K562 (cell line): ENCODE measurements around the gene ITGB3BP. TPM values are rescaled to one million over a fixed set of nuclear protein-coding genes. Genes with fewer than 3 reads are reported as not detected.
A peak's percentile ranks its signal among the peaks of the same experiment; 100 is the strongest.

Experiments
- BRD4 ChIP-seq: fragments of 200-600 bp; sonication (generic); IDR thresholded peaks from 2 replicates; pipeline ENCODE4 v1.6.1; 2017; ENCODE audit warnings: inconsistent platforms
- CBX3 ChIP-seq, 2 experiments: IDR thresholded peaks; 1 replicate in 1 of 2; 2 replicates in 1 of 2; pipeline ENCODE4 v1.6.1; 2012; ENCODE audit warnings: inconsistent platforms in 2 of 2, low read length in 2 of 2, borderline replicate concordance in 1 of 2, control low read depth in 1 of 2
- ELF1 ChIP-seq: fragments of 200-800 bp; sonication (Bioruptor generic); IDR thresholded peaks from 2 replicates; pipeline ENCODE4 v1.6.1; 2016; ENCODE audit warnings: missing genetic modification characterization, missing compliant biosample characterization
- ETV5 ChIP-seq: sonication (generic); formaldehyde crosslinking; IDR thresholded peaks from 2 replicates; pipeline ENCODE4 v1.4.0; 2020; ENCODE audit warnings: low read depth, mild to moderate bottlenecking, missing genetic modification reagents
- EZH2 ChIP-seq: IDR thresholded peaks from 2 replicates; pipeline ENCODE4 v1.6.1; 2012; ENCODE audit warnings: low read depth, mild to moderate bottlenecking, inconsistent platforms, low read length, borderline replicate concordance
- GABPA ChIP-seq: fragments of 200-800 bp; sonication (Bioruptor generic); conservative IDR thresholded peaks from 2 replicates; pipeline ENCODE4 v1.6.1; 2016; ENCODE audit warnings: low read depth, missing genetic modification characterization, missing compliant biosample characterization
- GATAD2B ChIP-seq: fragments of 450-650 bp; IDR thresholded peaks from 2 replicates; pipeline ENCODE4 v1.6.1; 2017; ENCODE audit warnings: mild to moderate bottlenecking, borderline replicate concordance
- GTF2F1 ChIP-seq: IDR thresholded peaks from 2 replicates; pipeline ENCODE4 v1.6.1; 2011; ENCODE audit warnings: low read depth, low read length, improper control_type of control experiment
- LCOR ChIP-seq: sonication (generic); formaldehyde crosslinking; IDR thresholded peaks from 2 replicates; pipeline ENCODE4 v1.8.0; 2022; ENCODE audit warnings: mild to moderate bottlenecking, missing genetic modification reagents
- RAD51 ChIP-seq: fragments of 450-650 bp; IDR thresholded peaks from 2 replicates; pipeline ENCODE4 v1.7.1; 2016; ENCODE audit warnings: low read depth, mild to moderate bottlenecking, borderline replicate concordance
- RCOR1 ChIP-seq, 2 experiments: IDR thresholded peaks; 2 replicates each; pipeline ENCODE4 v1.6.1; 2012; ENCODE audit warnings: low read depth in 2 of 2, low read length in 2 of 2, borderline replicate concordance in 1 of 2, improper control_type of control experiment in 1 of 2
- RUNX1 ChIP-seq: sonication (generic); IDR thresholded peaks from 2 replicates; pipeline ENCODE4 v1.6.1; 2016; ENCODE audit warnings: antibody characterized with exemption, low read depth
- TEAD1 ChIP-seq, 2 experiments: fragments of 450-650 bp in 1 of 2; sonication (generic) in 1 of 2; formaldehyde crosslinking; IDR thresholded peaks; 2 replicates each; pipeline versions ENCODE4 v1.4.0 to v1.8.0; 2020 to 2022; ENCODE audit warnings: mild to moderate bottlenecking in 2 of 2, missing genetic modification reagents in 1 of 2
- ZFP36 ChIP-seq: fragments of 150-350 bp; IDR thresholded peaks from 2 replicates; pipeline ENCODE4 v1.6.1; 2018; ENCODE audit warnings: low read length, low read depth; ENCODE audit not compliant: partially characterized antibody
- ZNF134 ChIP-seq: fragments of 250-450 bp; sonication (Bioruptor Pico); conservative IDR thresholded peaks from 2 replicates; pipeline ENCODE4 v1.4.0; 2020
- ZNF143 ChIP-seq: sonication (generic); formaldehyde crosslinking; IDR thresholded peaks from 2 replicates; pipeline ENCODE4 v1.9.0; 2022; ENCODE audit warnings: mild to moderate bottlenecking, missing genetic modification reagents
- ZNF175 ChIP-seq: fragments of 200-800 bp; sonication (Bioruptor generic); IDR thresholded peaks from 2 replicates; pipeline ENCODE4 v1.6.1; 2016; ENCODE audit warnings: low read depth, mild to moderate bottlenecking, missing genetic modification characterization, missing compliant biosample characterization
- ZNF507 ChIP-seq: conservative IDR thresholded peaks from 2 replicates; pipeline ENCODE4 v1.6.1; 2017; ENCODE audit warnings: missing genetic modification characterization, missing compliant biosample characterization
- polyA plus RNA-seq, 8 experiments: library from polyadenylated mRNA; depleted of rRNA in 4 of 8; stranded (reverse) in 5 of 8; unstranded in 3 of 8; fragments of >200 nt; fragmentation: Nextera tagmentation in 2 of 8; fragmentation: Illumina TruSeq in 1 of 8; extraction: Ambion mirVana in 2 of 8; extraction: Trizol in 1 of 8; gene quantifications; 2 replicates each; pipeline versions ENCODE4 v1.2.1 to v1.2.3, GENCODE V29; 2011 to 2014; ENCODE audit warnings: inconsistent platforms in 1 of 8, missing spikeins in 1 of 8
- total RNA-seq, 7 experiments: library from RNA; depleted of rRNA in 6 of 7; stranded (reverse); fragments of >200 nt in 6 of 7; fragmentation: Illumina TruSeq in 2 of 7; extraction: Trizol in 2 of 7; gene quantifications; 2 replicates each; pipeline versions ENCODE4 v1.2.1 to v1.2.3, GENCODE V29; 2011 to 2021; ENCODE audit warnings: low replicate concordance in 1 of 7
- TF ChIP-seq, protein P1 (sequence below): fragments of 450-650 bp; formaldehyde crosslinking; conservative IDR thresholded peaks from 2 replicates; pipeline ENCODE4 v1.4.0; 2022; ENCODE audit warnings: mild to moderate bottlenecking, missing genetic modification characterization

ITGB3BP gene
- total and polyA plus RNA-seq, 9 of the 15 experiments (the other 6 are each of a cell fraction or from before 2014, with no cell fraction given), result 62.8 to 151 (median 110) TPM

GRCh38 chr1:63461661-63462230, 61.3 kb downstream of the ITGB3BP start (continued):
- TF ChIP-seq ZNF175 (CRISPR knock-in tag) (no peak), ZNF143 (CRISPR knock-in tag) (no peak), ZNF507 (tag) (no peak), GABPA (tag) (no peak), ETV5 (CRISPR knock-in tag) (no peak), TEAD1 (CRISPR knock-in tag; IDR thresholded peaks at IDR 0.05) (no peak), LCOR (no peak), RAD51 (no peak), RCOR1 (IDR thresholded peaks at IDR 0.05; ENCODE audit: borderline replicate concordance in 1 of 2, low read depth in 2 of 2, low read length in 2 of 2) (peak in 1 of 2 experiments; percentile 18; a peak in 1 of 4 replicates), CBX3 (IDR thresholded peaks at IDR 0.05; ENCODE audit: borderline replicate concordance in 1 of 2, low read length in 2 of 2) (peak in 1 of 2 experiments; percentile 60; a peak in 1 of 3 replicates), RUNX1 (no peak), GTF2F1 (no peak), GATAD2B (no peak), ELF1 (tag) (no peak), ZFP36 (no peak), ZNF134 (no peak), EZH2 (no peak), BRD4 (no peak)
- TF ChIP-seq, protein P1, sequence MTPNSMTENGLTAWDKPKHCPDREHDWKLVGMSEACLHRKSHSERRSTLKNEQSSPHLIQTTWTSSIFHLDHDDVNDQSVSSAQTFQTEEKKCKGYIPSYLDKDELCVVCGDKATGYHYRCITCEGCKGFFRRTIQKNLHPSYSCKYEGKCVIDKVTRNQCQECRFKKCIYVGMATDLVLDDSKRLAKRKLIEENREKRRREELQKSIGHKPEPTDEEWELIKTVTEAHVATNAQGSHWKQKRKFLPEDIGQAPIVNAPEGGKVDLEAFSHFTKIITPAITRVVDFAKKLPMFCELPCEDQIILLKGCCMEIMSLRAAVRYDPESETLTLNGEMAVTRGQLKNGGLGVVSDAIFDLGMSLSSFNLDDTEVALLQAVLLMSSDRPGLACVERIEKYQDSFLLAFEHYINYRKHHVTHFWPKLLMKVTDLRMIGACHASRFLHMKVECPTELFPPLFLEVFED (CRISPR knock-in tag), result no peak
